ENCODE results near the gene ZFYVE16.
A peak's percentile ranks its signal among the peaks of the same experiment; 100 is the strongest.

The ZFYVE16 gene

DNA sequence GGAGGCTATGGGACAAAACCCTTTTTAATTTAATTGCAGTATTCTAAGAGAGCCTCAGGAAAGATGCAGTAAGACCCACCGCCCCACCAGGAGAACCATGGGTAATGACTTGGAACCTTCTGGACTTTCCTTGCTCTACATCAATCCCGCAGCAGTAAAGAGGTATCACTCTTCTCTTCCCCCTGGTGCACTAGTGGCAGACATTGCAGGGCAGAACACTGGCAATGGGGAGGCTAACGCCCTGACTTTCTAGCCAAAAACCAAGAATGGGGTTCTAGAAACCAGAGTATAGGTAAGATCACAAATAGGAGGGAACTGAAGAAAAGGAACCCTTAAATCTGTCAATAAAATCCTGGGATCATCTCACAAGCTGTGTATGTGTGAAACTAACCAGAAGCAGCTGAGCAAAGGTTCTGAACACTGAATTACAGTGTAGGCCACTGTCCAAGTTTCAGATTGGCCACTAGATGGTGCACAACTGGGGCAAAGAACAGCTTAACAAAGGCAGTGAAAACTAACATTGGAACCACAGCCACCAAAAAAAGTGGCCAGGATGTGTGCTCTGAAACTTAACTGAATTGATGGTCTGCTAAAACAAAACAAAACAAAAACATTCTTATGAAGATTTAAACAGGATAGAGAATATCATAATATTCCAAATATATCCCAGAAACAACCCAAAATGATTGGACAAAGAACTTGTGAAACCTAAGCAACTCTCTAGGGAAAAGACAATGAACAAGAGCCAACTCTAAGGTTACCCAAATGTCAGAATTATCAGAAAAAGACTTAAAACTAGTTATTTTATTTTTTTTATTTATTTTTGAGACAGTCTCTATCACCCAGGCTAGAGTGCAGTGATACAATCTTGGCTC, 73.4 kb downstream of the ZFYVE16 start:
- H3K27ac ChIP-seq: no peak overlapping the region
- TF ChIP-seq CTCF (conservative IDR thresholded peaks at IDR 0.05): peak; percentile 94
- TF ChIP-seq ZFX (IDR thresholded peaks at IDR 0.05): no peak

- TF ChIP-seq ZFX (IDR thresholded peaks at IDR 0.05): no peak
- TF ChIP-seq CTCF (conservative IDR thresholded peaks at IDR 0.05): no peak
- no peak overlapping the region for H3K27ac ChIP-seq
Observed at GRCh38 chr5:80482578-80482977, 74.7 kb downstream of the ZFYVE16 start.

DNA sequence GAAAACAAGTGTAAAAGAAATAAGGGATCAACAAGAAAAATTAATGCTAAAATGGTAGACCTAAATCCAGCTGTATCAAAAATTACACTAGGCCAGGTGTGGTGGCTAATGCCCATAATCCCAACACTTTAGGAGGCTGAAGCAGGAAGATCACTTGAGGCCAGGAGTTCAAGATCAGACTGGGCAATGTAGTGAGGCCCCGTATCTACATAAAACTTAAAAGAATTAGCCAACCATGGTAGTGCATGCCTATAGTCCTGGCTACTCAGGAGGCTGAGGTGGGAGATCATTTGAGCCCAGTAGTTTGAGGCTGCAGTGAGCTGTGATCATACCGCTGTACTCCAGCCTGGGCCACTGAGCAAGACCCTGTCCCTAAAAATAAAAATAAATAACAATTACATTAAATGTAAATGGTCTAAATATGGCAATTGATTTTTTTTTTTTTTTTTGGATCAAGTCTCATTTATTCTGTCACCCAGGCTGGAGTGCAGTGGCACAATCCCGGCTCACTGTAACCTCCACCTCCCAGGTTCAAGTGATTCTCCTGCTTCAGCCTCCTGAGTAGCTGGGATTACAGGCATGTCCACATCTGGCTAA, 75.9 kb downstream of the ZFYVE16 start:
- no peak overlapping the region for H3K27ac ChIP-seq
- TF ChIP-seq CTCF (conservative IDR thresholded peaks at IDR 0.05) (no peak), ZFX (IDR thresholded peaks at IDR 0.05) (no peak)

DNA sequence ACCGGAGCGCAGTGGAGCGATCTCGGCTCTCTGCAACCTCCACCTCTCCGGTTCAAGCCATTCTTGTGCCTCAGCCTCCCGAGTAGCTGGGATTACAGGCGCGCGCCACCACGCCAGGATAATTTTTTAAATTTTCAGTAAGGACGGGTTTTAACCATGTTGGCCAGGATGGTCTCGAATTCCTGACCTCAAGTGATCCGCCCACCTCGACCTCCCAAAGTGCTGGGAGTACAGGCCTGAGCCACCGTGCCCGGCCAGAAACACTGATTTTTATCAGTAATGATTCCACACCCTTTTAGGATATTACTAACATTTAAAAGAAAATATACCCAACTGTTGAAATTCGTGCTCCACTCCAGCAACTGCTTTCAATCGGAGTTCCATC, 79.6 kb downstream of the ZFYVE16 start:
- TF ChIP-seq CTCF (conservative IDR thresholded peaks at IDR 0.05) (no peak), ZFX (IDR thresholded peaks at IDR 0.05) (no peak)
- H3K27ac ChIP-seq: peak overlapping the region; percentile 82

- peak within 1 kb of the TSS; percentile 82 for H3K27ac ChIP-seq
- TF ChIP-seq CTCF (conservative IDR thresholded peaks at IDR 0.05) (peak; percentile 56), ZFX (IDR thresholded peaks at IDR 0.05) (peak; percentile 62)
Observed at GRCh38 chr5:80487829-80488721, 80.2 kb downstream of the ZFYVE16 start, which contains the start of gene FAM151B. FAM151B (plus strand) TSS chr5:80488100; CDS start chr5:80488124, 24 bp downstream.

- no peak overlapping the region for H3K27ac ChIP-seq
- no peak for TF ChIP-seq ZFX (IDR thresholded peaks at IDR 0.05)
- TF ChIP-seq CTCF (conservative IDR thresholded peaks at IDR 0.05): no peak
Observed at GRCh38 chr5:80491296-80491695, 83.4 kb downstream of the ZFYVE16 start.

Measured in C4-2B (cell line).